Measurements from ENCODE around the gene APLNR. TPM values are rescaled to one million over a fixed set of nuclear protein-coding genes. Genes with fewer than 3 reads are reported as not detected.

The APLNR gene
- total RNA-seq, 2 donors from 2014 or later = 14.6 to 20.8 TPM

GRCh38 chr11:57224537-57224936 is 12.5 kb downstream of the APLNR start:
- intact Hi-C loops (cut with DNase I) = no loop called here

GRCh38 chr11:57224128-57224527 is 12.9 kb downstream of the APLNR start:
- intact Hi-C loops (cut with DNase I) = no loop called here
- no peak for DNase-seq (ENCODE audit: low spot score)

More at GRCh38 chr11:57224537-57224936, 12.5 kb downstream of the APLNR start:
- DNase-seq (ENCODE audit: low spot score) = no peak

- intact Hi-C loops (cut with DNase I) = no loop called here
Observed at GRCh38 chr11:57223601-57224000, 13.4 kb downstream of the APLNR start.

GRCh38 chr11:57222239-57222638 is 14.8 kb downstream of the APLNR start:
- no peak for DNase-seq (ENCODE audit: low spot score)

More at GRCh38 chr11:57223601-57224000, 13.4 kb downstream of the APLNR start:
- DNase-seq (ENCODE audit: low spot score) = no peak

GRCh38 chr11:57219021-57219627 is 17.9 kb downstream of the APLNR start:
- intact Hi-C loops (cut with DNase I) = no loop called here
- DNase-seq (ENCODE audit: low spot score) = no peak

More at GRCh38 chr11:57222239-57222638, 14.8 kb downstream of the APLNR start:
- intact Hi-C loops (cut with DNase I) = no loop called here

GRCh38 chr11:57217053-57217452 is 20.0 kb downstream of the APLNR start:
- intact Hi-C loops (cut with DNase I) = no loop called here
- DNase-seq (ENCODE audit: low spot score) = no peak

GRCh38 chr11:57216463-57216862 is 20.6 kb downstream of the APLNR start:
- intact Hi-C loops (cut with DNase I) = no loop called here
- no peak for DNase-seq (ENCODE audit: low spot score)

- no peak for DNase-seq (ENCODE audit: low spot score)
- intact Hi-C loops (cut with DNase I) = no loop called here
Observed at GRCh38 chr11:57214494-57214893, 22.6 kb downstream of the APLNR start.

- DNase-seq (ENCODE audit: low spot score) = no peak
- intact Hi-C loops (cut with DNase I) = no loop called here
Observed at GRCh38 chr11:57214098-57214417, 23.0 kb downstream of the APLNR start.

GRCh38 chr11:57213342-57214097 is 23.5 kb downstream of the APLNR start:
- no peak for DNase-seq (ENCODE audit: low spot score)
- intact Hi-C loops (cut with DNase I) = no loop called here

- no peak for DNase-seq (ENCODE audit: low spot score)
- intact Hi-C loops (cut with DNase I) = no loop called here
Observed at GRCh38 chr11:57210781-57211180, 26.3 kb downstream of the APLNR start.

- intact Hi-C loops (cut with DNase I) = no loop called here
- no peak for DNase-seq (ENCODE audit: low spot score)
Observed at GRCh38 chr11:57207168-57207567, 29.9 kb downstream of the APLNR start.

- no peak for DNase-seq (ENCODE audit: low spot score)
Observed at GRCh38 chr11:57205041-57205641, 31.9 kb downstream of the APLNR start.

GRCh38 chr11:57203882-57204480 is 33.1 kb downstream of the APLNR start:
- no peak for DNase-seq (ENCODE audit: low spot score)
- intact Hi-C loops (cut with DNase I) = no loop called here

More at GRCh38 chr11:57205041-57205641, 31.9 kb downstream of the APLNR start:
- intact Hi-C loops (cut with DNase I) = no loop called here

GRCh38 chr11:57203359-57203758 is 33.7 kb downstream of the APLNR start:
- DNase-seq (ENCODE audit: low spot score) = peak; percentile 82
- intact Hi-C loops (cut with DNase I) = no loop called here

- intact Hi-C loops (cut with DNase I) = no loop called here
- DNase-seq (ENCODE audit: low spot score) = peak; percentile 80
Observed at GRCh38 chr11:57202281-57202680, 34.8 kb downstream of the APLNR start.

- intact Hi-C loops (cut with DNase I) = no loop called here
- DNase-seq (ENCODE audit: low spot score) = no peak
Observed at GRCh38 chr11:57200917-57201316, 36.1 kb downstream of the APLNR start.

GRCh38 chr11:57199330-57199729 is 37.7 kb downstream of the APLNR start:
- intact Hi-C loops (cut with DNase I) = no loop called here
- DNase-seq (ENCODE audit: low spot score) = no peak

- DNase-seq (ENCODE audit: low spot score) = no peak
Observed at GRCh38 chr11:57197762-57198161, 39.3 kb downstream of the APLNR start.

GRCh38 chr11:57196596-57196995 is 40.5 kb downstream of the APLNR start:
- intact Hi-C loops (cut with DNase I) = no loop called here
- no peak for DNase-seq (ENCODE audit: low spot score)

More at GRCh38 chr11:57197762-57198161, 39.3 kb downstream of the APLNR start:
- intact Hi-C loops (cut with DNase I) = no loop called here

All from posterior vena cava (tissue), 2 donors.